H1 (cell line): ENCODE results near the gene MSI2. TPM values are rescaled to one million over a fixed set of nuclear protein-coding genes. Genes with fewer than 3 reads are reported as not detected.

Experiments used
- RAD21 ChIP-seq, 2 experiments: IDR thresholded peaks in 1 of 2; conservative IDR thresholded peaks in 1 of 2; 2 replicates each; pipeline ENCODE4 v1.6.1; 2011; ENCODE audit warnings: low read depth in 2 of 2, low read length in 2 of 2, improper control_type of control experiment in 1 of 2, inconsistent platforms in 1 of 2, mild to moderate bottlenecking in 1 of 2, moderate library complexity in 1 of 2
- polyA plus RNA-seq, 7 experiments: library from polyadenylated mRNA; depleted of rRNA in 3 of 7; stranded (reverse) in 5 of 7; unstranded in 2 of 7; fragments of >200 nt in 5 of 7; fragments of 200-250 nt in 2 of 7; gene quantifications; 1 replicate in 5 of 7; 2 replicates in 1 of 7; 4 replicates in 1 of 7; pipeline versions ENCODE4 v1.2.1 to v1.2.3, GENCODE V29; 2011 to 2013; ENCODE audit warnings: missing spikeins in 2 of 7, mixed read lengths in 2 of 7
- total RNA-seq: library from RNA; stranded (reverse); fragmentation: NEBNext Ultra II Directional; extraction: Animal tissue kit (Norgen Biotek cat#: 25700); gene quantifications from 2 replicates; pipeline ENCODE4 v1.2.1, GENCODE V29; 2021

Gene MSI2
- total and polyA plus RNA-seq, 2 of the 8 experiments (the other 6 are each of a cell fraction or from before 2014, with no cell fraction given) = 36.7 to 80.6 TPM

- TF ChIP-seq RAD21 (IDR thresholded peaks at IDR 0.05 in 1 of 2, conservative IDR thresholded peaks at IDR 0.05 in 1 of 2; ENCODE audit: low read depth in 2 of 2, low read length in 2 of 2) = no peak
Observed at GRCh38 chr17:57697197-57697596, 440.9 kb downstream of the MSI2 start (continued).
